ENCODE results near the gene SCN2A.
"Not testable (repeated sequence)": the region's sequence is repeated elsewhere in the genome, so short reads cannot be mapped to it uniquely, and the experiment has no call there.

SCN2A gene

DNA sequence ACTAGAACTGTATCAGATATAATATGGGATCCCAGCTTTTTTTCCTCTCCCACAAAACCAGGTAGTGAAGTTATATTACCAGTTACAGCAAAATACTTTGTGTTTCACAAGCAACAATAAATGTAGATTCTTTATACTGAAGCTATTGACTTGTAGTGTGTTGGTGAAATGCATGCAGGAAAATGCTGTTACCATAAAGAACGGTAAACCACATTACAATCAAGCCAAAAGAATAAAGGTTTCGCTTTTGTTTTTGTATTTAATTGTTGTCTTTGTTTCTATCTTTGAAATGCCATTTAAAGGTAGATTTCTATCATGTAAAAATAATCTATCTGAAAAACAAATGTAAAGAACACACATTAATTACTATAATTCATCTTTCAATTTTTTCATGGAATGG lies 152.6 kb downstream of the SCN2A start:
- H3K27ac ChIP-seq (ENCODE audit: low read depth, low read length): no peak overlapping the region
- no peaks in the 10 kb centered on the region for H3K9me2 ChIP-seq (replicated peaks; ENCODE audit: insufficient read depth, low read length)
- H3K4me3 ChIP-seq (ENCODE audit: insufficient read depth, low read length, poor library complexity, severe bottlenecking): no peak overlapping the region
- H3F3A ChIP-seq (ENCODE audit: insufficient read depth): 0 out of 2 replicates have a peak, but pooled peaks cover 4% of the 10 kb centered on the region
- H3K4me2 ChIP-seq (ENCODE audit: low read depth, low read length, poor library complexity, severe bottlenecking): no peak overlapping the region
- H3K9me3 ChIP-seq (ENCODE audit: insufficient read depth, low read length): no peaks in the 10 kb centered on the region
- H3K36me3 ChIP-seq (ENCODE audit: low read length): no peaks in the 10 kb centered on the region
- H3K27me3 ChIP-seq (ENCODE audit: low read length): no peaks in the 10 kb centered on the region
- H3K79me2 ChIP-seq (ENCODE audit: insufficient read depth, low read length): no peaks in the 10 kb centered on the region
- no peak overlapping the region for H2AFZ ChIP-seq (ENCODE audit: low read depth, low read length, severe bottlenecking)
- H4K20me1 ChIP-seq (ENCODE audit: low read depth, low read length): no peaks in the 10 kb centered on the region
- H3K9ac ChIP-seq (ENCODE audit: low read length): no peak overlapping the region
- TF ChIP-seq, protein P1, sequence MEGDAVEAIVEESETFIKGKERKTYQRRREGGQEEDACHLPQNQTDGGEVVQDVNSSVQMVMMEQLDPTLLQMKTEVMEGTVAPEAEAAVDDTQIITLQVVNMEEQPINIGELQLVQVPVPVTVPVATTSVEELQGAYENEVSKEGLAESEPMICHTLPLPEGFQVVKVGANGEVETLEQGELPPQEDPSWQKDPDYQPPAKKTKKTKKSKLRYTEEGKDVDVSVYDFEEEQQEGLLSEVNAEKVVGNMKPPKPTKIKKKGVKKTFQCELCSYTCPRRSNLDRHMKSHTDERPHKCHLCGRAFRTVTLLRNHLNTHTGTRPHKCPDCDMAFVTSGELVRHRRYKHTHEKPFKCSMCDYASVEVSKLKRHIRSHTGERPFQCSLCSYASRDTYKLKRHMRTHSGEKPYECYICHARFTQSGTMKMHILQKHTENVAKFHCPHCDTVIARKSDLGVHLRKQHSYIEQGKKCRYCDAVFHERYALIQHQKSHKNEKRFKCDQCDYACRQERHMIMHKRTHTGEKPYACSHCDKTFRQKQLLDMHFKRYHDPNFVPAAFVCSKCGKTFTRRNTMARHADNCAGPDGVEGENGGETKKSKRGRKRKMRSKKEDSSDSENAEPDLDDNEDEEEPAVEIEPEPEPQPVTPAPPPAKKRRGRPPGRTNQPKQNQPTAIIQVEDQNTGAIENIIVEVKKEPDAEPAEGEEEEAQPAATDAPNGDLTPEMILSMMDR (IDR thresholded peaks at IDR 0.05; ENCODE audit: insufficient read depth, low read length, poor library complexity, severe bottlenecking): no peak
- no peak for TF ChIP-seq EZH2phosphoT487 (conservative IDR thresholded peaks at IDR 0.05; ENCODE audit: low read length)

- not testable (repeated sequence) for H3K4me2 ChIP-seq (ENCODE audit: low read depth, low read length, poor library complexity, severe bottlenecking); H3K27me3 ChIP-seq (ENCODE audit: low read length); H3K9ac ChIP-seq (ENCODE audit: low read length); H3K79me2 ChIP-seq (ENCODE audit: insufficient read depth, low read length); H4K20me1 ChIP-seq (ENCODE audit: low read depth, low read length); H2AFZ ChIP-seq (ENCODE audit: low read depth, low read length, severe bottlenecking); H3K4me3 ChIP-seq (ENCODE audit: insufficient read depth, low read length, poor library complexity, severe bottlenecking); H3K9me2 ChIP-seq (replicated peaks; ENCODE audit: insufficient read depth, low read length); H3K36me3 ChIP-seq (ENCODE audit: low read length); H3F3A ChIP-seq (ENCODE audit: insufficient read depth); H3K9me3 ChIP-seq (ENCODE audit: insufficient read depth, low read length); H3K27ac ChIP-seq (ENCODE audit: low read depth, low read length)
These were observed 159.4 kb downstream of the SCN2A start for GRCh38 chr2:165398603-165399002.

DNA sequence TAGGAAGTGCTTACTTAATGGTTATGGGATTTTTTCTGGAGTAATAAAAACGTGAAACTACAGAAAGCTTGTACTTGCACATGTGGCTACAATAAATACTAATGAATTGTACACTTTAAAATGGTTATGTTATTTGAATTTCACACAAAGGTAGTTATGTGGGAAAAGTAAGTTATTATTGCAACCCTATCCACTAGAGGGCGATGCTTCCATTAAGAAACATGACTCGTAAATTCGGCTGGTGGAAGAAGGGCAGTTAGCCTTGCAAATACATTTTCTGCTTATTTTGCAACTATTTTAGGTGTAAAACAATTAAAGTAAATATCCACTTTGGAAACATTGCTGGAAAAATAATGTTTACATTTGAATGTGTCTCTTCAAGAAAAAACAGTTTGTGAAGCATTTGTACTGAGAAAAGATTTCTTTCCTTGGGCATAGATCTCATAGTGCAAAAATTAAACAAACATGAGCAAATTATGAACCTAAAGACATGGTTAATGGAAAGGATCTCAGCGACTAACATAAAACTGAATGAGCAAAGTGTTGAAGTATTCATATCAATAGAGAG lies 162.2 kb downstream of the SCN2A start:
- no peak overlapping the region for H2AFZ ChIP-seq (ENCODE audit: low read depth, low read length, severe bottlenecking)
- H3K4me3 ChIP-seq (ENCODE audit: insufficient read depth, low read length, poor library complexity, severe bottlenecking): no peak overlapping the region
- no peaks in the 10 kb centered on the region for H3K9me2 ChIP-seq (replicated peaks; ENCODE audit: insufficient read depth, low read length)
- no peaks in the 10 kb centered on the region for H3K9me3 ChIP-seq (ENCODE audit: insufficient read depth, low read length)
- H3K36me3 ChIP-seq (ENCODE audit: low read length): no peaks in the 10 kb centered on the region
- TF ChIP-seq, protein P1 (IDR thresholded peaks at IDR 0.05; ENCODE audit: insufficient read depth, low read length, poor library complexity, severe bottlenecking): peak; percentile 65
- no peak for TF ChIP-seq EZH2phosphoT487 (conservative IDR thresholded peaks at IDR 0.05; ENCODE audit: low read length)
- no peaks in the 10 kb centered on the region for H3F3A ChIP-seq (ENCODE audit: insufficient read depth)
- no peak overlapping the region for H3K9ac ChIP-seq (ENCODE audit: low read length)
- no peaks in the 10 kb centered on the region for H4K20me1 ChIP-seq (ENCODE audit: low read depth, low read length)
- no peak overlapping the region for H3K4me2 ChIP-seq (ENCODE audit: low read depth, low read length, poor library complexity, severe bottlenecking)
- no peak overlapping the region for H3K27ac ChIP-seq (ENCODE audit: low read depth, low read length)
- H3K79me2 ChIP-seq (ENCODE audit: insufficient read depth, low read length): no peaks in the 10 kb centered on the region
- no peaks in the 10 kb centered on the region for H3K27me3 ChIP-seq (ENCODE audit: low read length)

GRCh38 chr2:165402162-165402561 lies 162.9 kb downstream of the SCN2A start:
- Histone ChIP-seq H3K27ac (ENCODE audit: low read depth, low read length) (no peak overlapping the region), H2AFZ (ENCODE audit: low read depth, low read length, severe bottlenecking) (no peak overlapping the region), H3K36me3 (ENCODE audit: low read length) (no peaks in the 10 kb centered on the region), H3K9me2 (replicated peaks; ENCODE audit: insufficient read depth, low read length) (no peaks in the 10 kb centered on the region), H3K9ac (ENCODE audit: low read length) (no peak overlapping the region), H4K20me1 (ENCODE audit: low read depth, low read length) (no peaks in the 10 kb centered on the region), H3K79me2 (ENCODE audit: insufficient read depth, low read length) (no peaks in the 10 kb centered on the region), H3K9me3 (ENCODE audit: insufficient read depth, low read length) (no peaks in the 10 kb centered on the region), H3F3A (ENCODE audit: insufficient read depth) (no peaks in the 10 kb centered on the region), H3K4me2 (ENCODE audit: low read depth, low read length, poor library complexity, severe bottlenecking) (no peak overlapping the region), H3K27me3 (ENCODE audit: low read length) (no peaks in the 10 kb centered on the region), H3K4me3 (ENCODE audit: insufficient read depth, low read length, poor library complexity, severe bottlenecking) (no peak overlapping the region)
- TF ChIP-seq, protein P1 (IDR thresholded peaks at IDR 0.05; ENCODE audit: insufficient read depth, low read length, poor library complexity, severe bottlenecking): no peak
- no peak for TF ChIP-seq EZH2phosphoT487 (conservative IDR thresholded peaks at IDR 0.05; ENCODE audit: low read length)

Measured in SU-DHL-6 (cell line).